Activated CD8-positive, alpha-beta memory T cell treated with anti-CD3 and anti-CD28 coated beads, Interleukin-2, amount 50 U/mL, for 24 hours (primary cell): ENCODE results near the gene AOAH.

Experiments used
- DNase-seq: peaks from one replicate; pipeline ENCODE4 v3.0.0-alpha.2; 2020; ENCODE audit errors: extremely low read depth

AOAH gene

GRCh38 chr7:36690514-36691187, 33.6 kb downstream of the AOAH start:
- no peak for DNase-seq

GRCh38 chr7:36690041-36690440, 34.3 kb downstream of the AOAH start:
- DNase-seq, result no peak

GRCh38 chr7:36686499-36686898, 37.8 kb downstream of the AOAH start:
- peak; percentile 48 for DNase-seq

DNA sequence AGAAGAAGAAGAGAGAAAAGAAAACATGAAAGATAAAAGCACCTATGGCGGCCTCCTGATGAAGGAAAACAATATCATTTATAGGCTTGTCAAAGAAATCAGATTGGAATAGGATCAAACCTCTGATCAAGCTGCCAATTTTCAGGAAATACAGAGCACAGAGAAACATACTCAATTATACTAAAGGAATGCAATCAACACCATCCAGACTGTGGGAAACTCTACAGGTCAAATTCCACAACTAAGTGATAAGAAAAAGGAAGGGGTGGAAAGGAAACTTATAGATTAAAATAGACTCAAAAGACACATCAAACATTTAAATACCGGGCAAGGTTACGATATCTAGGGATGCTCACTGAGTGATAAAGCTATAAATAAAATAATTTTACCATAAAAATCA, 39.3 kb downstream of the AOAH start:
- no peak for DNase-seq

DNA sequence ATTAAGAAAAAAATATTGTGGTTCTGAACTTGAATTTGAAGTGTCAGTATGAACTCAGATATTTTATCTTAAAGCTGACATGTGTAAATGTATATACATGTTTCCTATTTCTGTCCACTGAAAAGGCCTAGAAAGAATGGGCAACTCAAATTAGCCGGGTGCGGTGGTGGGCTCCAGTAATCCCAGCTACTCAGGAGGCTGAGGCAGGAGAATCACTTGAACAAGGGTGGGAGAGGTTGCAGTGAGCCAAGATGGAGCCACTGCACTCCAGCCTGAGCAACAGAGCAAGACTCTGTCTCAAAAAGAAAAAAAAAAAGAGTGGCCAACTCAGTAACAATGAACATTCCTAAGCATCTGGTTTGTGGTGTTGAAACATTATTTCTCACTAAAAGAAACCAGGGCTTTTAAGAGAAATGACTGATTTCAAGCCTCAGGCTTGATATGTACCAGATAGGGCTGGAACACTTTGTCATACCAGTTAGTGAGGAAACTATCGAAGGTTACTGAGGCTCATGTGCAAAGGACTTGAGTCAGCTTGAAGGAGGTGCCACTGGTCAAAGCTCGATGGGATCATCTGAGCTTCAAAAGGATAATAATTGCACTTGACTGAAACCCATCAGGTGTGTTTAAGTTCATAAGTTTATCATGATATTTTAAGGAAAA, 40.5 kb downstream of the AOAH start:
- no peak for DNase-seq

GRCh38 chr7:36683111-36683510, 41.2 kb downstream of the AOAH start:
- DNase-seq, result no peak

DNA sequence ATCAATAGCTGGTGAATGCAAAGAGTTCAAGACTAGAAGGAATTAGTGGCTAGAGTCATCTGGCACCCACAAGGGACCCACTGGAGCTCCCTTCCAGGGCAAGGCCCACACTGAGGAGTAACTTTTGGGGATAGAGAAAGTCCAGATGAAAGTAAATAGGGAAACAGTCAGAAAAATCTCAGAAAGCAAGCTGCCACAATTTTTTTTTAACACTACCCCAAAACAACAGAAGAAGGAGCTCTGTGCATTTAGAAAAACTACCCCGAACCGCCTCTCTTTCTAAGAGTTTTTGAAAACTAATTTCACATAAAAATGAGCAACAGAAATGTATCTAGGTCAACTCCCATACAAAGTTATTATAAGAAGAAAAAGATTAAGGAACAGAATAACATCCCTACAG, 42.2 kb downstream of the AOAH start:
- no peak for DNase-seq

DNA sequence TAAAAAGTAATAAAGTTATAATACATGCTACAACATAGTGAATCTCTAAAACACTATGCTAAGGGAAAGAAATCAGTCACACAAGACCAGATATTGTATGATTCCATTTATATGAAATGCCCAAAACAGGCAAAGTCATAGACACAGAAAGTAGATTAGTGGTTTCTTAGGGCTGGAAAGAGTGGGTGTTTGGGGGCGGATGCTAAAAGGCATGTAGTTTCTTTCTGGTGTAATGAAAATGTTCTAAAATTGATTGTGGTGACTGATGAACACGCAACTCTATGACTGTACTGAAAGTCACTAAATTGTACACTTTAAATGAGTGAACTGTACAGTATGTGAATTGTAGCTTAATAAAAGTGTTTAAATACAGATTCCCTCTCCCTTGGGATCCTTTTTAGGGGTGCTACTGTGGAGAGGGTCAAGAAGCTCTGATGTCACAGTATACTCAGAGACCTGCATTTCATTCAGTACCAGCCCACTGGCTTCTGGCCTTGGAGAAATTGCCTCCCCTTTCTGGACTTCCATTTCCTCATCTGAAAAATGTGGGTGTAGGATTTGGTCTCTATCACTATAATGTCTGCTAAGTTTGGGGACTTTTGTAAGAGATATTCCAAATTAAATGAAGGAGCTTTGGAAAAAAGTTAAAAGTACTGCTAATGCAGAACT, 46.4 kb downstream of the AOAH start:
- peak; percentile 51 for DNase-seq

DNA sequence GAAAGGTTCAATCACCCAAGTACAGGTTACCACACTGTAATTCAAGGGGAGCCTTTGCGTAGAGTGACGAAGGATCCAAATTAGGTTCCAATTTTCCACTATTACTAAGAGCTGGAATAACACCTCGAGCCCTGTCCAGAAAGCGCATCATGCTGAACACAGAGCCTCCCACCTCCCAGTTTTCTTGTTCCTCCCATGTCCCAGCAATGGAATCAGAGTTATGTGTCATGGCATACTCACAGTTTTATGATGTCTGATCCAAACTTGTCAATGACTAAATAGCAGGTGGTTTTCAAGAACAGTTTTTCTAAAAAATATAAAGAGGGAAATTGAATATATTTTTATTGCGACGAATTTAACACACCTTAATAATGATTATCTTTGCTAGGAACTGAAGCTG, 50.6 kb downstream of the AOAH start:
- no peak for DNase-seq

GRCh38 chr7:36671432-36671829, 52.9 kb downstream of the AOAH start:
- DNase-seq, result no peak

- no peak for DNase-seq
Observed at GRCh38 chr7:36670585-36671431, 53.5 kb downstream of the AOAH start.

DNA sequence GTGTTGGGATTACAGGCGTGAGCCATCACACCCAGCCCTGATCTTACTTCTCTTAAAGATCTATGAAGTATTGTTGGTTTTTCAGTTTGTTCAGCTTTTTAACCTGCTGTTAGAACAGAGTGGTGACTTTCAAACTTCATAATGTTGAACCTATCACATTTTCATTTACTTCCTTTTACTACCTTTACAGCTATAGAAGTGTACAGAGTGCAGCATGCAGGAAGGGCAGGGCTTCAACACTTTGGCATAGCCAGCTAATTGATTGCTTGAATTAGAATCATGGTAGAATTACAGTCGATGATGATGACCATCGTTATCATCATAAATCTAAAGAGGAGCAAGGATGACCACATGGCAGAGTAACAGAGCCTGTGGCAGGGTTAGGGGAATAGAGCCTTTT, 55.5 kb downstream of the AOAH start:
- DNase-seq, result no peak

GRCh38 chr7:36668080-36668479, 56.2 kb downstream of the AOAH start:
- no peak for DNase-seq

GRCh38 chr7:36667007-36667745, 57.1 kb downstream of the AOAH start:
- no peak for DNase-seq

DNA sequence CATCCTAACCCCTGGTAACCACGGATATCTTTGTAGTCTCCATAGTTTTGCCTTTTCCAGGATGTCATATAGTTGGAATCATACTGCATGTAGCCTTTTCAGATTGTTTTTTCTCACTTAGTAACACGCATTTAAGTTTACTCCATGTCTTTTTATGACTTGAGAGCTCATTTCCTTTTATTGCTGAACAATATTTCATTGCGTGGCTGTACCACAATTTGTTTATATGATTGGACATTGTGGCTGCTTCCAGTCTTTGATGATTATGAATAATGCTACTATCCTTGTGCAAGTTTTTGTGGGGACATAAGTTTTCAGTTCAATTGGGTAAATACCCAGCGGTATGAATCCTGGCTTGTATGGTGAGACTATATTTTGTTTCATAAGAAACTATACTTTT, 60.8 kb downstream of the AOAH start:
- DNase-seq, result no peak

DNA sequence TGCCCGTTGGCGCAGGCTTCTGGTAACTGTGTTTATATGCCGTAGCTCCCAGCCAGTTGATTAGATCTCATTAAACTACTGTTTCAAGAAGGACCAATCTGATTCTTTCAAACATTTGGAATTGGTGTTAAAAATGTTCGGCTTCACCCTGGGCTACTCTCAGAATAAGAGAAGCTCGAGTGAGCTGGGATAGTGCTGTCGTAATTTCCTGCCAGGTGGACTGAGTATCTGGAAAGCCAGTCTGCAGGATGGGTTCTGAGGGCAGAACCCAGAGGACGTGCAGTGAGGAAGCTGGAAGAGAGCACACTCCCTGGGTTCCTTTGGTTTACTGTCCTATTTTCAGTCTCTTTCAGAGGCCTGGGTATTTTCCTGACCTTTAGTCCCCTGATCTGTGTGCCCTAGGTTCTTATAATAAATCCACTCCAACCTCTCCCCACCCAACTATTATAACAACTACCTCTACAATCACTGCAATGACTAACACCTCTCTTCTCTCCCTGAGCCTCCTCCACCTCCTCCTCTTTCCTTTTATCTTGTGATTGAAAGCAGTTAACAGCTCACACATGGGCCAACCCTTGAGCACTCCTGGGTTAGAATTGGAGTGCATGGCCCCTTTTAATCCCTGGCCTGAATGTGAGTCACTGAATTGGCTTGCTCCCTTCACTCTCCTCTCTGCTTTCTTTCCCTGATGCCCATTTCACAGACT, 63.0 kb downstream of the AOAH start:
- DNase-seq, result no peak

DNA sequence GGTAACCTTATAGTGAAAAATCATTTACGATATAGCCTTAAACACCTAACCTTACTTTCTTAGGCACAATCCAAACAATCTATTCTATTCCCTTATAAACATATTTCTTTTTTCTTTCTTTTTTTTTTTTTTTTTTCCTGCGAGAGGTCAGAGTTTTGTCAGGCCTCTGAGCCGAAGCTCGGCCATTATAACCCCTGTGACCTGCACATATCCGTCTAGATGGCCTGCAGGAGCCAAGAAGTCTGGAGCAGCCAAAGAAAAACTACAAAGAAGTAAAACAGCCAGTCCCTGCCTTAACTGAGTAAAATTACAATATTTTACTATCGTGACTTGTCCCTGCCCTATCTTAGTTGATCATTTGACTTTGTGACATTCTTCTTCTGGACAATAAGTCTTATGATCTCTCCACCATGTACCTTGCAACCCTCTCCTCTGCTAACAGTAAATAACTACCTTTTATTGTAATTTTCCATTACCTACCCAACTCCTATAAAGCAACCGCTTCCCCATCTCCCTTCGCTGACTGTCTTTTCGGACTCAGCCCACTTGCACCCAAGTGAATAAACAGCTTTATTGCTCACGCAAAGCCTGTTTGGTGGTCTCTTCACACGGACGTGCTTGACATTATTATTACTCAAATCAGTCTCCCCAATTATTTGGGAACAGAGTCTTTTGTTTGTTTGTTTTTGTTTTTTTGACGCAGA, 64.5 kb downstream of the AOAH start:
- no peak for DNase-seq

DNA sequence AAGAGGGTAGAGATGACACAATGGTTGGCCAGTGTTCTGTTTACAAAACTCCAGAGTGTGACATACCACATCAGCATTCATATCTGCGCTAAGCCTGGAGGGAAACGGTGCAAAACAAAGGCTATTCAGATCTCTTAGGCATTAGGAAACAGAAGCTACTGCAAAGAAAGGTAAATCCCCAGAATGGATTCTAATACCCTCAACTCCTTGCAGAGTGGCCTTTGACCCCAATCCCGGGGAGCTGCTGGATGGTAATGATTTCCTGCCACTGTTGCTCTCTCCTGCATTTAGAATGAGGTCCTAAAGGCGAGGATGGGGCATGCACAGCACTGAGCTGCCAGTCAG, 65.2 kb downstream of the AOAH start:
- DNase-seq, result no peak

- DNase-seq, result no peak
Observed at GRCh38 chr7:36658335-36659171, 65.7 kb downstream of the AOAH start.
